Epithelial cell of alveolus of lung (primary cell): Measurements from ENCODE around the gene AP5M1. TPM values are rescaled to one million over a fixed set of nuclear protein-coding genes. Genes with fewer than 3 reads are reported as not detected.

Experiments
- total RNA-seq: library from RNA; depleted of rRNA; stranded (reverse); fragments of >200 nt; gene quantifications from 2 replicates; pipeline ENCODE4 v1.2.1, GENCODE V29; 2015

Gene AP5M1
- total RNA-seq = 15.3 and 16.8 TPM in 2 replicates

GRCh38 chr14:57268161-57269069 lies at the start of gene AP5M1, which contains the start of gene EXOC5:
TSS of gene AP5M1 (plus strand) at chr14:57268971. CDS start at chr14:57269315, 344 bp downstream.
TSS of gene EXOC5 (minus strand) at chr14:57268905. CDS start at chr14:57268648, 257 bp downstream.

Other genes starting within 250 kb of the AP5M1 start
- 23.7 and 38.0 TPM in 2 replicates for gene EXOC5, start 66 bp upstream of the AP5M1 start, total RNA-seq
- gene NAA30, start 121.6 kb downstream of the AP5M1 start, total RNA-seq = 9.6 and 11.6 TPM in 2 replicates
- gene CCDC198, start 224.9 kb downstream of the AP5M1 start, total RNA-seq = not detected in 2 replicates